Ovary (tissue), 3 donors: Measurements from ENCODE around the gene EXOSC10.

ENCODE experiments used
- CTCF ChIP-seq, 3 donors: fragments of 450-650 bp in 2 of 3; fragments of 200-600 bp in 1 of 3; IDR thresholded peaks; one replicate each; pipeline versions ENCODE4 v1.5.1 to v1.8.0; 2016 to 2022; ENCODE audit warnings: antibody characterized with exemption in 3 of 3, mild to moderate bottlenecking in 1 of 3
- EP300 ChIP-seq: sonication (generic); formaldehyde crosslinking; IDR thresholded peaks from one replicate; pipeline ENCODE4 v1.6.1; 2017; ENCODE audit warnings: antibody characterized with exemption
- donor health status: DM: no; HTN: no; CAD: no.

GRCh38 chr1:11131816-11132215 lies 32.1 kb upstream of the EXOSC10 start:
- TF ChIP-seq CTCF (IDR thresholded peaks at IDR 0.05) (no peak), EP300 (no peak)
